Body of pancreas (tissue), 4 donors: Measurements from ENCODE around the gene TSPAN18.

Experiments
- CTCF ChIP-seq, 7 experiments: fragments of 450-650 bp in 4 of 7; fragments of 200-600 bp in 3 of 7; sonication (generic) in 3 of 7; IDR thresholded peaks; one replicate each; pipeline ENCODE4 v1.5.1; 2016 to 2019; ENCODE audit warnings: antibody characterized with exemption in 7 of 7
- POLR2A ChIP-seq, 3 donors: fragments of 450-650 bp; IDR thresholded peaks; one replicate each; pipeline ENCODE4 v1.6.1; 2016; ENCODE audit warnings: antibody characterized with exemption in 3 of 3, mild to moderate bottlenecking in 2 of 3

DNA sequence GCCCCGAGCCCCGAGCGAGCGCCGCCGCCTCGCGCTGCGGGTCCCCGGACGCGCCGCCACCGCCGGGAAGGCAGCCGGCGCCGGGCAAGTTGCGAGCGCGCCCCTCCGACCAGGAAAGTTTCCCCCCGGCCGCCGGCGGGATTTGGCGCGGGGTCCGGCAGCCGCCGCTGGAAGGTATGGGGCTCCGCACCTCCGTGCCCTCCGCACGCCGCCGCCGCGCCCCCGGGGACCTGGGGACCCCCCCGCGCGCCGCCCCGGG lies 281 bp downstream of the TSPAN18 start:
- TF ChIP-seq POLR2A (IDR thresholded peaks at IDR 0.05) (no peak), CTCF (IDR thresholded peaks at IDR 0.05) (no peak)
